ENCODE data around the gene FKBP14. TPM values are rescaled to one million over a fixed set of nuclear protein-coding genes. Genes with fewer than 3 reads are reported as not detected.

FKBP14 gene
- total and polyA plus RNA-seq, 2 of the 8 experiments (the other 6 are each of a cell fraction or from before 2014, with no cell fraction given), result 3.2 to 20.7 TPM

GRCh38 chr7:29993140-29993539 lies 33.4 kb downstream of the FKBP14 start:
- H2BK12ac ChIP-seq (ENCODE audit: low read depth, low read length), result no peak overlapping the region
- H3K9me3 ChIP-seq (ENCODE audit: insufficient read depth in 2 of 2, low read depth in 1 of 2, low read length in 1 of 2), result peaks cover 9% of the 10 kb centered on the region in 2 experiments
- H2BK20ac ChIP-seq (ENCODE audit: low read length), result no peak overlapping the region
- H2BK120ac ChIP-seq (replicated peaks; ENCODE audit: low read depth, low read length), result no peak overlapping the region
- peaks cover 0 to 6% of the 10 kb centered on the region in 2 experiments; a peak in 1 of 4 replicates for H3K79me2 ChIP-seq (ENCODE audit: control insufficient read depth in 1 of 2, insufficient read depth in 2 of 2, low read length in 2 of 2)
- no peak overlapping the region for H4K8ac ChIP-seq (ENCODE audit: extremely low read depth, insufficient read depth, low read length)
- H3K79me1 ChIP-seq (ENCODE audit: low read depth, low read length), result no peaks in the 10 kb centered on the region
- H3K27me3 ChIP-seq (replicated peaks in 1 of 4; ENCODE audit: control insufficient read depth in 3 of 4, extremely low read depth in 1 of 4, insufficient read depth in 3 of 4, low read length in 3 of 4), result peaks cover 0 to 2% (median 0%) of the 10 kb centered on the region in 4 experiments; a peak in 1 of 7 replicates
- H4K91ac ChIP-seq (replicated peaks; ENCODE audit: insufficient read length, low read length), result no peak overlapping the region
- no peak overlapping the region for H3K14ac ChIP-seq (ENCODE audit: insufficient read length)
- no peak overlapping the region for H3K27ac ChIP-seq (ENCODE audit: low read depth, low read length)
- no peak overlapping the region for H2BK5ac ChIP-seq (ENCODE audit: low read depth, low read length)
- ChIA-PET POLR2A (ENCODE audit: partially characterized antibody) (interaction anchor here (0.7 kb wide), 1 partner anchor 42 kb away, joined by 3 read pairs; no protein-coding TSS in a partner anchor), CTCF (ENCODE audit: partially characterized antibody) (interaction anchor here (1.0 to 1.2 kb wide), 3 partner anchors 10 to 69 kb away, joined by 3 to 4 read pairs (median 4); no protein-coding TSS in a partner anchor)
- no peak overlapping the region for H3K4me2 ChIP-seq (ENCODE audit: insufficient read depth in 1 of 2, low read depth in 2 of 2, low read length in 2 of 2)
- DNase-seq (ENCODE audit: low read depth in 1 of 2, low spot score in 2 of 2) (no peak), FAIRE-seq (no peak)
- H3K18ac ChIP-seq (ENCODE audit: extremely low read depth, low read length), result no peak overlapping the region
- peaks cover 0 to 6% (median 3%) of the 10 kb centered on the region in 4 experiments; a peak in 5 of 7 replicates for H3K4me1 ChIP-seq (replicated peaks in 1 of 4; ENCODE audit: control insufficient read depth in 3 of 4, insufficient read depth in 4 of 4, low read length in 3 of 4)
- H3K56ac ChIP-seq (replicated peaks; ENCODE audit: insufficient read length, low read depth, low read length), result no peak overlapping the region
- H3K23ac ChIP-seq (ENCODE audit: insufficient read length), result no peak overlapping the region
- H4K5ac ChIP-seq (ENCODE audit: insufficient read length, low read depth, low read length), result no peak overlapping the region
- H3K4ac ChIP-seq (replicated peaks; ENCODE audit: insufficient read length, low read depth, low read length), result no peak overlapping the region
- WGBS, 2 experiments (ENCODE audit: extremely low coverage in 1 of 2, insufficient coverage in 1 of 2, insufficient read length in 1 of 2, insufficient replicate concordance in 2 of 2, low coverage in 1 of 2, low lambda C conversion rate in 2 of 2, missing lambda C conversion rate in 1 of 2), result 85% methylated on average over 4 of the region's 4 CpGs; no CpG with 5 or more reads in 1 of the 2 experiments
- no peak overlapping the region for H3K9ac ChIP-seq (replicated peaks in 1 of 4; ENCODE audit: extremely low read depth in 1 of 4, low read depth in 3 of 4, low read length in 3 of 4)
- peaks cover 4% of the 10 kb centered on the region for H3K23me2 ChIP-seq (ENCODE audit: low read depth, low read length)
- H4K20me1 ChIP-seq (replicated peaks in 1 of 2; ENCODE audit: control insufficient read depth in 1 of 2, insufficient read depth in 2 of 2, low read length in 2 of 2), result no peaks in the 10 kb centered on the region
- no peak overlapping the region for H2AK5ac ChIP-seq (ENCODE audit: low read depth, low read length)
- H2AFZ ChIP-seq (ENCODE audit: low read length), result no peak overlapping the region
- no peak overlapping the region for H2BK15ac ChIP-seq (ENCODE audit: low read length)
- no peaks in the 10 kb centered on the region for H3K36me3 ChIP-seq (ENCODE audit: control insufficient read depth in 2 of 4, insufficient read depth in 4 of 4, low read length in 3 of 4)
- H3K4me3 ChIP-seq (ENCODE audit: extremely low read depth in 1 of 4, insufficient read depth in 2 of 4, low read depth in 3 of 4, low read length in 4 of 4), result no peak overlapping the region
- no peak for TF ChIP-seq POLR2A (IDR thresholded peaks at IDR 0.05; ENCODE audit: control extremely low read depth in 1 of 2, low read depth in 2 of 2, low read length in 2 of 2)
- TF ChIP-seq ZNF274 (IDR thresholded peaks at IDR 0.05; ENCODE audit: borderline replicate concordance, extremely low read depth, low read length), result no peak
- TF ChIP-seq HDAC2 (IDR thresholded peaks at IDR 0.05; ENCODE audit: borderline replicate concordance in 1 of 2, low read depth in 2 of 2, low read length in 2 of 2), result no peak
- no peak for TF ChIP-seq PHF8 (conservative IDR thresholded peaks at IDR 0.05; ENCODE audit: low read depth, low read length)
- no peak for TF ChIP-seq ATF2 (IDR thresholded peaks at IDR 0.05; ENCODE audit: low read length)
- no peak for TF ChIP-seq SAP30 (IDR thresholded peaks at IDR 0.05; ENCODE audit: insufficient read depth, insufficient replicate concordance, low read length)
- no peak for TF ChIP-seq TAF7 (optimal IDR thresholded peaks at IDR 0.05; ENCODE audit: borderline replicate concordance, low read depth, low read length)
- no peak for TF ChIP-seq TBP (IDR thresholded peaks at IDR 0.05; ENCODE audit: low read depth, low read length)
- TF ChIP-seq RAD21 (IDR thresholded peaks at IDR 0.05 in 1 of 2, conservative IDR thresholded peaks at IDR 0.05 in 1 of 2; ENCODE audit: low read depth in 2 of 2, low read length in 2 of 2), result no peak
- no peak for TF ChIP-seq FOSL1 (IDR thresholded peaks at IDR 0.05; ENCODE audit: insufficient read depth, low read depth, low read length)

Data from H1 (cell line).